Measurements from ENCODE around the gene ASPHD2.
"Not testable (repeated sequence)": the region's sequence is repeated elsewhere in the genome, so short reads cannot be mapped to it uniquely, and the experiment has no call there.

ASPHD2 gene

DNA sequence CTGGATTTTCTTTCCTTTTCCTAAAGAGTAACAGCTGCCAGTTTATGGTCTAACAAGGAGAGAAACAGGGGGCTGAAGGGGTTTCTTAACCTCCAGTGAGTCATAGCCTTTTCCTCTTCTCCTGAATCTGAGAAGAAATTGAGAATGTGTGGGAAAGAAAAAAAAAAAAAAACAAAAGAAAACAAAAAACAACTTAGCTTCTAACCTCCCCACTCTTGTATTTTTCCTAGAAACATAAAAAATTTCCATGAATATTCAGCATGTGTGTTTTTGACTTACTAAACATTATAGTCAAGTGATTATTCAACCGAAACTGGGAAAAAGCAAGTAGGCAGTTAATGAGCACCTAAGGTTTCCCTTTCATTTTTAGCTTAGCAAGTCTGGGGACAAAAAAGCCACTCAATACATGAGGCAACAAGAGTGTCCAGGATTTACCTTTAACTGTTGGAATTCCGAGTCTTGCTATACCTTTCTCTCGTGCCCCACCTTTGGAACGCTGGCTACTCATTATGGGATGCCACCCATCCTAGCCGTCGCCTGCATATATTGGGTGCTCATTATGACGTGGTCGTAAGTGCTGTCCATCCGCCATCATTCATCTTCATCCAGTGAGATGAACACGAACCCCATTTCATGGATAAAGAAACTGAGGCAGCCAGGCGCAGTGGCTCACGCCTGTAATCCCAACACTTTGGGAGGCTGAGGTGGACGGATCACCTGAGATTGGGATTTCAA lies 2.4 kb downstream of the ASPHD2 start:
- no peak for DNase-seq (ENCODE audit: low read depth)
- TF ChIP-seq, protein P1, sequence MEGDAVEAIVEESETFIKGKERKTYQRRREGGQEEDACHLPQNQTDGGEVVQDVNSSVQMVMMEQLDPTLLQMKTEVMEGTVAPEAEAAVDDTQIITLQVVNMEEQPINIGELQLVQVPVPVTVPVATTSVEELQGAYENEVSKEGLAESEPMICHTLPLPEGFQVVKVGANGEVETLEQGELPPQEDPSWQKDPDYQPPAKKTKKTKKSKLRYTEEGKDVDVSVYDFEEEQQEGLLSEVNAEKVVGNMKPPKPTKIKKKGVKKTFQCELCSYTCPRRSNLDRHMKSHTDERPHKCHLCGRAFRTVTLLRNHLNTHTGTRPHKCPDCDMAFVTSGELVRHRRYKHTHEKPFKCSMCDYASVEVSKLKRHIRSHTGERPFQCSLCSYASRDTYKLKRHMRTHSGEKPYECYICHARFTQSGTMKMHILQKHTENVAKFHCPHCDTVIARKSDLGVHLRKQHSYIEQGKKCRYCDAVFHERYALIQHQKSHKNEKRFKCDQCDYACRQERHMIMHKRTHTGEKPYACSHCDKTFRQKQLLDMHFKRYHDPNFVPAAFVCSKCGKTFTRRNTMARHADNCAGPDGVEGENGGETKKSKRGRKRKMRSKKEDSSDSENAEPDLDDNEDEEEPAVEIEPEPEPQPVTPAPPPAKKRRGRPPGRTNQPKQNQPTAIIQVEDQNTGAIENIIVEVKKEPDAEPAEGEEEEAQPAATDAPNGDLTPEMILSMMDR (conservative IDR thresholded peaks at IDR 0.05; ENCODE audit: low read depth, low read length): no peak
- no peak overlapping the region for H3K4me3 ChIP-seq (ENCODE audit: low read length)

DNA sequence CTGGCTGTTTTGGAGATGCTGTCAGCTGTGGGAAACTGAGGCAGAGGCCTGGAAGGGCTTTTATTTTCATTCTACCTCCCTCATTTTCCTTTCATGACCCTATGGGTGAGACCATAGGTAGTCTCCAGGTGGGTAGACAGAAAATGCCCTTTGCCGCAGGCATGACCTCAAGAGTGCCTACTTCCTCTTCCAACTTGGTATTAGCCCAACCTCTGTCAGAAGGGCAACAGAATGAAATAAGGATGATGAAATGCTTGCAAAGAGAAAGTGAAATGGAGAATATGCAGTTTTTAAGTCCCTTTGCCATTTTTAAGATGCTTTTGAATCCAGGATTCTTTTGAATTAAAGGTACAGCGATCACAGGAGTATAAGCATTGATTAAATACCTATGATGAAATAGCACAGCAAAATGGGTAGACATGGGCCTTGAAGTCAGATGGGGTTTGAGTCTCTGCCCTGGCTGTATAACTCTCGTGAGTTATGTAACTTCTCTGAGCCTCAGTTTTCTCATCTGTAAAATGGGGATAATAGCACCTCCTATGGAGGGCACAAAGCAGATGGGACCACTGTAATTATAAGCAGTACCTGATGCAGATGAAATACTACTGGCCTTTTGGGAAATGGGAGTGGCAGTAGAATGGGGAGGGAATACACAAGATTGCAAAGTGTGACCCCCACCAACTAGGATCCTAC lies 3.7 kb downstream of the ASPHD2 start:
- TF ChIP-seq, protein P1 (conservative IDR thresholded peaks at IDR 0.05; ENCODE audit: low read depth, low read length): no peak
- DNase-seq (ENCODE audit: low read depth): no peak
- H3K4me3 ChIP-seq (ENCODE audit: low read length): no peak overlapping the region

DNA sequence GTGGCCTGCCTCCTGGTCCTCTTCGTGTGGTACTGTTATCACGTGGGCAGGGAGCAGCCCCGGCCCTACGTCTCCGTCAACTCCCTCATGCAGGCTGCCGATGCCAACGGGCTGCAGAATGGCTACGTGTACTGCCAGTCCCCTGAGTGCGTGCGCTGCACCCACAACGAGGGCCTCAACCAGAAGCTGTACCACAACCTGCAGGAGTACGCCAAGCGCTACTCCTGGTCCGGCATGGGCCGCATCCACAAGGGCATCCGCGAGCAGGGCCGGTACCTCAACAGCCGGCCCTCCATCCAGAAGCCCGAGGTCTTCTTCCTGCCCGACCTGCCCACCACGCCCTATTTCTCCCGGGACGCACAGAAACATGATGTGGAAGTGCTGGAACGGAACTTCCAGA lies 4.7 kb downstream of the ASPHD2 start:
- DNase-seq (ENCODE audit: low read depth): no peak
- no peak overlapping the region for H3K4me3 ChIP-seq (ENCODE audit: low read length)
- TF ChIP-seq, protein P1 (conservative IDR thresholded peaks at IDR 0.05; ENCODE audit: low read depth, low read length): no peak

DNA sequence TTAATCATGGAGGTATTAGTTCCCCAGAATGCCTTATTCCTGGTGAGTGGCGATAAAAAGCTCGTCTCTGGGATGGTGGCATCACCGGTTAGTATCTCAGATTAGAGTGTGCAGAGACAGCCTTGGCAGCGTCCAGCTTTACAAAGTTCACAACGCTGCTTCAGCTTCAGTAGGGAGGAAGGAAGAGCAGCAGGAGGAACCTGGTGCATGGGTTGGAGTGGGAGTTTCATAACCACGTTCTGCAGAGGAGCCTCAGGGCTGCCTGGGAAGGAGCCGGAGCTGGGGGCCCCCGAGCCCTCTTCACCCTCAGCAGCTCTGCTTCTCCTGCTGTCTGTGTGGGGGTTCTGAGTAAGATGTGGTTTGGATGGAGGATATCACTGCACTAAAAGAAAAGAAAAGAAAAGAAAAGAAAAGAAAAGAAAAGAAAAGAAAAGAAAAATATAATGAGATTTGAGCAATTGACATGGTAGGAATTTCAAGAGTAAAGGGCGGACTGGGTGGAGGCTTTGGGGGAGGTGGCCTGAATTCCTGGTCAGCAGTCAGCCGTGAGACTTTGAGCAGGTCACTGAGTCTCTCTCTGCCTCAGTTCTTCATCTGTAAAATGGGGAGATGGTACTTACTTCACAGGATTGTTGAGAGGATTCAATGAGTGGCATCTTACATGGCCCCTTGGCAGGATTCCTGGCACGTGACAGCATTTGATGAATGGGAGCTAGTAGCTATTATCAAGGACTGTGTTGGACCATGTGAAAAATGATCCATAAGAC lies 6.5 kb downstream of the ASPHD2 start:
- DNase-seq (ENCODE audit: low read depth): no peak
- TF ChIP-seq, protein P1 (conservative IDR thresholded peaks at IDR 0.05; ENCODE audit: low read depth, low read length): no peak
- H3K4me3 ChIP-seq (ENCODE audit: low read length): no peak overlapping the region

DNA sequence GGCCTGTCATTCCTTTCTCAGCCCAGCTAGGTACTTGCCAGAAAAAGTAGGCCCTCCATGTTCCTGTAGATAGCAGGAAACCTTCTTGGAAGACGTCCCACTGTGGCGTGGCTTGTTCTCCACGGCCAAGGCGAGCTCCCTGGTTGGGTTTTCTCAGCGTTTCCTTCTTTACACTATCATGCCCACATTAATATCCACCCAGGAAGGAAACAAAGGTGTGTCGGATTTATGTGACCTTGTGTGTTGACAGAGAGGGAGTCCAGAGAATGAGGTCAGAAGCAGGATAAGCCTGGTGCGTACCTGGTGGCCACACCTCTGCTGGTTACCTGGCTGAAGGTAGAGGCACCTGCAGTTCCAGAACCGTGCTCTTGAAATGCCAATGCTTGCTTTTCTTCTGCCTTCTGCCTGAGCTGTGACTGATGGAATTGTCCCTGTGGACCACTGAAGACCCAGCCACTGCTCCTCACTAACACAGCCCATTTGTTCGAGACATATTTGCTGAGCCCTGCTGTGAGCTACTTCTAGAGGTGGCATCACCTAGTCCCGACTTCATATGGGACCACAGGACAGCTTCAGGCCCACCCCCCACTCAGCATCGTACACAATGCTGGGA lies 7.9 kb downstream of the ASPHD2 start:
- DNase-seq (ENCODE audit: low read depth): no peak
- TF ChIP-seq, protein P1 (conservative IDR thresholded peaks at IDR 0.05; ENCODE audit: low read depth, low read length): no peak
- H3K4me3 ChIP-seq (ENCODE audit: low read length): no peak overlapping the region

DNA sequence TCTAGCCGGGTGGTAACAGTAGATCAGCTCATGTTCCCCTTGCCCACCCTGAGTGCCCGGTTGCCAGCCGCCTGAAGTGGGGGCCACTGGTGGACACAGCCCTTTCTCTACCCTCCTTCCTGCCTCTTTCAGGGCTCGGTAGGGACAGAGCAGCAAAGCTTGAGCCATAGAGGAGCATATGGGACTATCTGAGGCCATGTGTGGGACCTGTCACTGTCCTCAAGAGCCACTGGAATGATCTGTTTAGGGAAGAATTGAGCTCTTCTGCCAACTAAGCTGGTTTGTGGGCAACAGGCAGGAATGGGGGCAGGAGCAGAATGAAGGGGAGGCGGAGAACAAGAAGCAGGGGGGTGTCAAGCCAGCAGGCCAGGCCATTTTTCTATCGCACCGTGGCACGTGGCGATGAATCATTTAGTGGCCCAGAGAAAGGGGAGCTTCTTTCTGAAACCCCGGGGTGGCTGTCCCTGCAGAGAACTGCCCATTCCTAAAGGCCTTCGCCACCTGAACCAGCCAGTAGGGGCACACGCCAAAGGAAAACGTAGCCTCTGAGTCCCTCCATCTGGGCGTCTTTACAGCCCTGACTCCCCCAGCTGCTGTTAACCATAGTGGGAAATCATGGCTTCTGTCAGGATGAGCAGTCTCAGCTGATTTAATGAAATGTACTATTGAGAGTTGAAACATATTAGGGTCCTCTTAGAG lies 8.8 kb downstream of the ASPHD2 start:
- DNase-seq (ENCODE audit: low read depth): no peak
- TF ChIP-seq, protein P1 (conservative IDR thresholded peaks at IDR 0.05; ENCODE audit: low read depth, low read length): peak; percentile 2

DNA sequence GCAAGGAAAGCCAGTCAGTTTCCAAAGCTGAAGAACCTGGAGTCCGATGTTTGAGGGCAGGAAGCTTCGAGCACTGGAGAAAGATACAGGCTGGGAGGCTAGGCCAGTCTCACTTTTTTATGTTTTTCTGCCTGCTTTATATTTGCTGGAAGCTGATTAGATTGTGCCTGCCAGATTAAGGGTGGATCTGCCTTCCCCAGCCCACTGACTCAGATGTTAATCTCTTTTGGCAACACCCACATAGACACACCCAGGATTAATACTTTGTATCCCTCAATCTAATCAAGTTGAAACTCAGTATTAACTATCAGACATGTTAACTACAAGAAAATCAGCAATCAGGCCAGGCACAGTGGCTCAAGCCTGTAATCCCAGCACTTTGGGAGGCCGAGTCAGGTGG lies 9.7 kb downstream of the ASPHD2 start:
- not testable (repeated sequence) for H3K4me3 ChIP-seq (ENCODE audit: low read length)

More for the DNA sequence above, 8.8 kb downstream of the ASPHD2 start:
- H3K4me3 ChIP-seq (ENCODE audit: low read length): no peak overlapping the region

More for the DNA sequence above, 9.7 kb downstream of the ASPHD2 start:
- not testable (repeated sequence) for DNase-seq (ENCODE audit: low read depth)
